ENCODE results near the gene PYGL.
"Not testable (repeated sequence)": the region's sequence is repeated elsewhere in the genome, so short reads cannot be mapped to it uniquely, and the experiment has no call there.

Gene PYGL

GRCh38 chr14:50924843-50925242 is 19.4 kb downstream of the PYGL start:
- DNase-seq: no peak

GRCh38 chr14:50924236-50924635 is 20.0 kb downstream of the PYGL start:
- no peak for DNase-seq

GRCh38 chr14:50922803-50923202 is 21.5 kb downstream of the PYGL start:
- no peak for DNase-seq

- no peak for DNase-seq
These were observed 23.6 kb downstream of the PYGL start for GRCh38 chr14:50920482-50921230.

- not testable (repeated sequence) for DNase-seq
These were observed 24.8 kb downstream of the PYGL start for GRCh38 chr14:50919524-50919923.

GRCh38 chr14:50917449-50917848 is 26.8 kb downstream of the PYGL start:
- DNase-seq: no peak

GRCh38 chr14:50910495-50911420 is 33.5 kb downstream of the PYGL start:
- no peak for DNase-seq

- peak in 1 of 2 donors; percentile 21 for DNase-seq
These were observed 37.8 kb downstream of the PYGL start for GRCh38 chr14:50906326-50907065.

GRCh38 chr14:50904719-50905118 is 39.6 kb downstream of the PYGL start:
- no peak for DNase-seq

GRCh38 chr14:50901361-50901760 is 42.9 kb downstream of the PYGL start:
- DNase-seq: no peak

GRCh38 chr14:50897658-50898175 is 46.6 kb downstream of the PYGL start:
- DNase-seq: no peak

GRCh38 chr14:50897005-50897404 is 47.3 kb downstream of the PYGL start:
- not testable (repeated sequence) for DNase-seq

GRCh38 chr14:50896421-50896820 is 47.9 kb downstream of the PYGL start:
- not testable (repeated sequence) for DNase-seq

- DNase-seq: no peak
These were observed 52.0 kb downstream of the PYGL start for GRCh38 chr14:50892255-50892654.

- DNase-seq: no peak
These were observed 56.8 kb downstream of the PYGL start for GRCh38 chr14:50887476-50887875.

GRCh38 chr14:50883827-50884197 is 60.5 kb downstream of the PYGL start:
- no peak for DNase-seq

- DNase-seq: no peak
These were observed 61.1 kb downstream of the PYGL start for GRCh38 chr14:50882932-50883826.

- DNase-seq: no peak
These were observed 68.8 kb downstream of the PYGL start for GRCh38 chr14:50875359-50876070.

- DNase-seq: no peak
These were observed 69.5 kb downstream of the PYGL start for GRCh38 chr14:50874757-50875156.

GRCh38 chr14:50871914-50872732 is 72.2 kb downstream of the PYGL start, which contains the start of gene ABHD12B:
Gene ABHD12B (plus strand): TSS chr14:50872053. CDS start chr14:50872175, 122 bp downstream.
- DNase-seq: no peak
